LoVo (cell line): ENCODE results near the gene TACC2.

Source experiments
- DNase-seq: peaks from one replicate; pipeline ENCODE4 v3.0.0-alpha.2; 2016; ENCODE audit warnings: low spot score

Gene TACC2

GRCh38 chr10:122170802-122171201 lies 181.8 kb downstream of the TACC2 start:
- DNase-seq = no peak

- no peak for DNase-seq
Measured at GRCh38 chr10:122171302-122172075, 182.5 kb downstream of the TACC2 start.

- no peak for DNase-seq
Measured at GRCh38 chr10:122172361-122173008, 183.5 kb downstream of the TACC2 start.

GRCh38 chr10:122173337-122173736 lies 184.4 kb downstream of the TACC2 start:
- DNase-seq = no peak

- DNase-seq = no peak
Measured at GRCh38 chr10:122173766-122174435, 184.9 kb downstream of the TACC2 start.

GRCh38 chr10:122176232-122177213 lies 187.6 kb downstream of the TACC2 start:
- DNase-seq = no peak

GRCh38 chr10:122178655-122179054 lies 189.7 kb downstream of the TACC2 start:
- no peak for DNase-seq

GRCh38 chr10:122181041-122181732 lies 192.2 kb downstream of the TACC2 start:
- no peak for DNase-seq

GRCh38 chr10:122181876-122182275 lies 192.9 kb downstream of the TACC2 start:
- DNase-seq = no peak

GRCh38 chr10:122182308-122182707 lies 193.3 kb downstream of the TACC2 start:
- DNase-seq = peak; percentile 53

GRCh38 chr10:122184254-122184653 lies 195.3 kb downstream of the TACC2 start:
- DNase-seq = no peak

- DNase-seq = no peak
Measured at GRCh38 chr10:122185643-122186042, 196.7 kb downstream of the TACC2 start.

- DNase-seq = no peak
Measured at GRCh38 chr10:122186816-122187810, 198.2 kb downstream of the TACC2 start.

- DNase-seq = no peak
Measured at GRCh38 chr10:122188706-122189105, 199.7 kb downstream of the TACC2 start.

GRCh38 chr10:122189185-122189584 lies 200.2 kb downstream of the TACC2 start:
- DNase-seq = no peak

- no peak for DNase-seq
Measured at GRCh38 chr10:122190176-122190943, 201.4 kb downstream of the TACC2 start.

GRCh38 chr10:122191936-122192541 lies 203.1 kb downstream of the TACC2 start:
- DNase-seq = no peak

- no peak for DNase-seq
Measured at GRCh38 chr10:122194251-122194650, 205.3 kb downstream of the TACC2 start.

- no peak for DNase-seq
Measured at GRCh38 chr10:122196218-122196617, 207.3 kb downstream of the TACC2 start.
